Immature natural killer cell (primary cell): Measurements from ENCODE around the gene TMEM150C. TPM values are rescaled to one million over a fixed set of nuclear protein-coding genes. Genes with fewer than 3 reads are reported as not detected.

Experiments used
- DNase-seq, 3 donors: peaks; one replicate each; pipeline ENCODE4 v3.0.0; 2022; ENCODE audit warnings: mixed read lengths in 1 of 3
- H3K27ac Mint-ChIP-seq, 6 donors: one replicate each; pipeline ENCODE4 v1.8.0; 2020; ENCODE audit warnings: mixed read lengths in 6 of 6, mild to moderate bottlenecking in 5 of 6, inconsistent platforms in 4 of 6, moderate library complexity in 3 of 6
- H3K27me3 Mint-ChIP-seq, 3 donors: one replicate each; pipeline ENCODE4 v1.8.0; 2020 to 2021; ENCODE audit warnings: low read depth in 3 of 3, mild to moderate bottlenecking in 3 of 3, mixed read lengths in 3 of 3, moderate library complexity in 3 of 3, inconsistent platforms in 1 of 3
- H3K36me3 Mint-ChIP-seq, 3 donors: one replicate each; pipeline ENCODE4 v1.8.0; 2020; ENCODE audit warnings: mixed read lengths in 3 of 3, inconsistent platforms in 2 of 3, mild to moderate bottlenecking in 2 of 3
- H3K4me1 Mint-ChIP-seq, 2 donors: one replicate each; pipeline ENCODE4 v1.8.0; 2020; ENCODE audit warnings: inconsistent platforms in 2 of 2, mild to moderate bottlenecking in 2 of 2, mixed read lengths in 2 of 2, moderate library complexity in 1 of 2
- H3K4me3 Mint-ChIP-seq, 5 donors: one replicate each; pipeline ENCODE4 v1.8.0; 2020; ENCODE audit warnings: mild to moderate bottlenecking in 5 of 5, mixed read lengths in 5 of 5, inconsistent platforms in 3 of 5, moderate library complexity in 3 of 5
- H3K9me3 Mint-ChIP-seq, 6 donors: one replicate each; pipeline ENCODE4 v1.8.0; 2020; ENCODE audit warnings: mild to moderate bottlenecking in 6 of 6, mixed read lengths in 6 of 6, inconsistent platforms in 4 of 6, moderate library complexity in 3 of 6
- polyA plus RNA-seq, 3 donors: library from polyadenylated mRNA; unstranded; fragments of 300-500 nt; fragmentation: Illumina TruSeq; gene quantifications; one replicate each; pipeline ENCODE4 v1.2.3, GENCODE V29; 2021

The TMEM150C gene
- polyA plus RNA-seq, 3 donors from 2014 or later, result 0.45 TPM; not detected in 2

- Mint-ChIP-seq H3K4me1 (no peaks in the 10 kb centered on the region), H3K36me3 (no peaks in the 10 kb centered on the region), H3K4me3 (no peak overlapping the region), H3K27me3 (peaks cover 2 to 13% (median 2%) of the 10 kb centered on the region in 3 donors), H3K27ac (no peak overlapping the region), H3K9me3 (no peaks in the 10 kb centered on the region)
- no peak for DNase-seq
Observed at GRCh38 chr4:82519072-82519471, 42.7 kb downstream of the TMEM150C start.

GRCh38 chr4:82517043-82517442, 44.7 kb downstream of the TMEM150C start:
- Mint-ChIP-seq H3K9me3 (no peaks in the 10 kb centered on the region), H3K27me3 (peaks cover 2 to 15% (median 4%) of the 10 kb centered on the region in 3 donors), H3K4me1 (no peaks in the 10 kb centered on the region), H3K36me3 (no peaks in the 10 kb centered on the region), H3K27ac (no peak overlapping the region), H3K4me3 (no peak overlapping the region)
- no peak for DNase-seq

- no peak for DNase-seq
- no peaks in the 10 kb centered on the region for H3K36me3 Mint-ChIP-seq
- H3K27me3 Mint-ChIP-seq, result peaks cover 2 to 9% (median 2%) of the 10 kb centered on the region in 3 donors
- H3K27ac Mint-ChIP-seq, result no peak overlapping the region
- H3K4me3 Mint-ChIP-seq, result no peak overlapping the region
- H3K9me3 Mint-ChIP-seq, result no peaks in the 10 kb centered on the region
- no peaks in the 10 kb centered on the region for H3K4me1 Mint-ChIP-seq
Observed at GRCh38 chr4:82515705-82516104, 46.1 kb downstream of the TMEM150C start.

GRCh38 chr4:82513382-82513781, 48.4 kb downstream of the TMEM150C start:
- DNase-seq, result no peak
- Mint-ChIP-seq H3K4me1 (no peaks in the 10 kb centered on the region), H3K4me3 (no peak overlapping the region), H3K9me3 (no peaks in the 10 kb centered on the region), H3K36me3 (no peaks in the 10 kb centered on the region), H3K27me3 (peaks cover 2 to 9% (median 4%) of the 10 kb centered on the region in 3 donors), H3K27ac (no peak overlapping the region)

- no peaks in the 10 kb centered on the region for H3K4me1 Mint-ChIP-seq
- no peak overlapping the region for H3K4me3 Mint-ChIP-seq
- no peak overlapping the region for H3K27ac Mint-ChIP-seq
- no peak for DNase-seq
- no peaks in the 10 kb centered on the region for H3K9me3 Mint-ChIP-seq
- peaks cover 4 to 9% (median 8%) of the 10 kb centered on the region in 3 donors for H3K27me3 Mint-ChIP-seq
- H3K36me3 Mint-ChIP-seq, result no peaks in the 10 kb centered on the region
Observed at GRCh38 chr4:82510216-82510615, 51.6 kb downstream of the TMEM150C start.

- Mint-ChIP-seq H3K27ac (no peak overlapping the region), H3K9me3 (no peaks in the 10 kb centered on the region), H3K27me3 (peaks cover 4 to 6% (median 6%) of the 10 kb centered on the region in 3 donors), H3K4me1 (no peaks in the 10 kb centered on the region), H3K36me3 (no peaks in the 10 kb centered on the region), H3K4me3 (no peak overlapping the region)
- DNase-seq, result no peak
Observed at GRCh38 chr4:82508806-82509428, 52.9 kb downstream of the TMEM150C start.

GRCh38 chr4:82508011-82508410, 53.8 kb downstream of the TMEM150C start:
- H3K27ac Mint-ChIP-seq, result no peak overlapping the region
- H3K27me3 Mint-ChIP-seq, result peaks cover 2 to 6% (median 5%) of the 10 kb centered on the region in 3 donors
- H3K4me3 Mint-ChIP-seq, result no peak overlapping the region
- no peaks in the 10 kb centered on the region for H3K4me1 Mint-ChIP-seq
- H3K9me3 Mint-ChIP-seq, result no peaks in the 10 kb centered on the region
- H3K36me3 Mint-ChIP-seq, result no peaks in the 10 kb centered on the region
- no peak for DNase-seq

GRCh38 chr4:82501154-82501442, 60.7 kb downstream of the TMEM150C start:
- no peaks in the 10 kb centered on the region for H3K4me1 Mint-ChIP-seq
- DNase-seq, result no peak
- H3K36me3 Mint-ChIP-seq, result no peaks in the 10 kb centered on the region
- H3K27ac Mint-ChIP-seq, result no peak overlapping the region
- no peak overlapping the region for H3K4me3 Mint-ChIP-seq
- peaks cover 0 to 2% (median 1%) of the 10 kb centered on the region in 3 donors for H3K27me3 Mint-ChIP-seq
- H3K9me3 Mint-ChIP-seq, result no peaks in the 10 kb centered on the region

GRCh38 chr4:82500435-82501153, 61.2 kb downstream of the TMEM150C start:
- Mint-ChIP-seq H3K27me3 (peaks cover 0 to 2% (median 1%) of the 10 kb centered on the region in 3 donors), H3K4me1 (no peaks in the 10 kb centered on the region), H3K9me3 (no peaks in the 10 kb centered on the region), H3K27ac (no peak overlapping the region), H3K36me3 (no peaks in the 10 kb centered on the region), H3K4me3 (no peak overlapping the region)
- DNase-seq, result no peak

GRCh38 chr4:82499738-82500434, 61.9 kb downstream of the TMEM150C start:
- no peaks in the 10 kb centered on the region for H3K9me3 Mint-ChIP-seq

GRCh38 chr4:82496349-82496748, 65.4 kb downstream of the TMEM150C start:
- DNase-seq, result no peak
- peaks cover 0 to 2% (median 0%) of the 10 kb centered on the region in 3 donors for H3K27me3 Mint-ChIP-seq
- no peaks in the 10 kb centered on the region for H3K36me3 Mint-ChIP-seq
- H3K9me3 Mint-ChIP-seq, result no peaks in the 10 kb centered on the region
- H3K4me3 Mint-ChIP-seq, result no peak overlapping the region
- no peaks in the 10 kb centered on the region for H3K4me1 Mint-ChIP-seq
- H3K27ac Mint-ChIP-seq, result no peak overlapping the region

More at GRCh38 chr4:82499738-82500434, 61.9 kb downstream of the TMEM150C start:
- H3K36me3 Mint-ChIP-seq, result no peaks in the 10 kb centered on the region
- H3K27me3 Mint-ChIP-seq, result peaks cover 0 to 2% (median 1%) of the 10 kb centered on the region in 3 donors
- no peak for DNase-seq
- no peaks in the 10 kb centered on the region for H3K4me1 Mint-ChIP-seq
- no peak overlapping the region for H3K4me3 Mint-ChIP-seq
- H3K27ac Mint-ChIP-seq, result no peak overlapping the region

GRCh38 chr4:82495666-82496065, 66.1 kb downstream of the TMEM150C start:
- H3K36me3 Mint-ChIP-seq, result no peaks in the 10 kb centered on the region
- no peak overlapping the region for H3K27ac Mint-ChIP-seq
- H3K4me1 Mint-ChIP-seq, result no peaks in the 10 kb centered on the region
- no peaks in the 10 kb centered on the region for H3K9me3 Mint-ChIP-seq
- no peak overlapping the region for H3K4me3 Mint-ChIP-seq
- DNase-seq, result no peak
- H3K27me3 Mint-ChIP-seq, result peaks cover 0 to 2% (median 0%) of the 10 kb centered on the region in 3 donors

- Mint-ChIP-seq H3K36me3 (no peaks in the 10 kb centered on the region), H3K4me3 (no peak overlapping the region), H3K4me1 (no peaks in the 10 kb centered on the region), H3K9me3 (no peaks in the 10 kb centered on the region), H3K27me3 (no peaks in the 10 kb centered on the region), H3K27ac (no peak overlapping the region)
- no peak for DNase-seq
Observed at GRCh38 chr4:82493721-82494425, 67.9 kb downstream of the TMEM150C start.
